Medulla oblongata (tissue), 1 donor: Measurements from ENCODE around the gene ZNF541.

Experiments
- DNase-seq: peaks from one replicate; pipeline ENCODE4 v3.0.0-alpha.2; 2015; ENCODE audit errors: extremely low spot score

ZNF541 gene

GRCh38 chr19:47573071-47574026 lies at the start of gene ZNF541:
Gene ZNF541 (minus strand): TSS chr19:47573148. CDS start chr19:47555856, 17,292 bp downstream.
- peak; percentile 50 for DNase-seq

GRCh38 chr19:47619763-47620162 lies 46.8 kb upstream of the ZNF541 start:
- no peak for DNase-seq

- DNase-seq: no peak
Measured at GRCh38 chr19:47618771-47619170, 45.8 kb upstream of the ZNF541 start.

GRCh38 chr19:47615714-47616113 lies 42.8 kb upstream of the ZNF541 start:
- peak; percentile 93 for DNase-seq

- DNase-seq: no peak
Measured at GRCh38 chr19:47615230-47615629, 42.3 kb upstream of the ZNF541 start.

- DNase-seq: no peak
Measured at GRCh38 chr19:47614559-47614958, 41.6 kb upstream of the ZNF541 start.

- DNase-seq: no peak
Measured at GRCh38 chr19:47614021-47614295, 41.0 kb upstream of the ZNF541 start.

GRCh38 chr19:47613165-47614020 lies 40.4 kb upstream of the ZNF541 start:
- DNase-seq: peak; percentile 44

- no peak for DNase-seq
Measured at GRCh38 chr19:47610902-47611301, 38.0 kb upstream of the ZNF541 start.

- peak; percentile 36 for DNase-seq
Measured at GRCh38 chr19:47609906-47610894, 37.3 kb upstream of the ZNF541 start.

- DNase-seq: peak; percentile 72
Measured at GRCh38 chr19:47608969-47609905, 36.3 kb upstream of the ZNF541 start, which contains the start of gene BICRA. Gene BICRA (plus strand): TSS chr19:47609134. CDS start chr19:47673575, 64,441 bp downstream.

GRCh38 chr19:47608074-47608918 lies 35.3 kb upstream of the ZNF541 start:
- peak; percentile 97 for DNase-seq

GRCh38 chr19:47607564-47608073 lies 34.7 kb upstream of the ZNF541 start:
- DNase-seq: no peak

- DNase-seq: no peak
Measured at GRCh38 chr19:47603706-47604565, 31.0 kb upstream of the ZNF541 start.

- no peak for DNase-seq
Measured at GRCh38 chr19:47601180-47601904, 28.4 kb upstream of the ZNF541 start.

GRCh38 chr19:47600246-47601179 lies 27.6 kb upstream of the ZNF541 start:
- peak; percentile 99 for DNase-seq
